ENCODE results near the gene SLC25A44.
A peak's percentile ranks its signal among the peaks of the same experiment; 100 is the strongest.

SLC25A44 gene, protein sequence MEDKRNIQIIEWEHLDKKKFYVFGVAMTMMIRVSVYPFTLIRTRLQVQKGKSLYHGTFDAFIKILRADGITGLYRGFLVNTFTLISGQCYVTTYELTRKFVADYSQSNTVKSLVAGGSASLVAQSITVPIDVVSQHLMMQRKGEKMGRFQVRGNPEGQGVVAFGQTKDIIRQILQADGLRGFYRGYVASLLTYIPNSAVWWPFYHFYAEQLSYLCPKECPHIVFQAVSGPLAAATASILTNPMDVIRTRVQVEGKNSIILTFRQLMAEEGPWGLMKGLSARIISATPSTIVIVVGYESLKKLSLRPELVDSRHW

DNA sequence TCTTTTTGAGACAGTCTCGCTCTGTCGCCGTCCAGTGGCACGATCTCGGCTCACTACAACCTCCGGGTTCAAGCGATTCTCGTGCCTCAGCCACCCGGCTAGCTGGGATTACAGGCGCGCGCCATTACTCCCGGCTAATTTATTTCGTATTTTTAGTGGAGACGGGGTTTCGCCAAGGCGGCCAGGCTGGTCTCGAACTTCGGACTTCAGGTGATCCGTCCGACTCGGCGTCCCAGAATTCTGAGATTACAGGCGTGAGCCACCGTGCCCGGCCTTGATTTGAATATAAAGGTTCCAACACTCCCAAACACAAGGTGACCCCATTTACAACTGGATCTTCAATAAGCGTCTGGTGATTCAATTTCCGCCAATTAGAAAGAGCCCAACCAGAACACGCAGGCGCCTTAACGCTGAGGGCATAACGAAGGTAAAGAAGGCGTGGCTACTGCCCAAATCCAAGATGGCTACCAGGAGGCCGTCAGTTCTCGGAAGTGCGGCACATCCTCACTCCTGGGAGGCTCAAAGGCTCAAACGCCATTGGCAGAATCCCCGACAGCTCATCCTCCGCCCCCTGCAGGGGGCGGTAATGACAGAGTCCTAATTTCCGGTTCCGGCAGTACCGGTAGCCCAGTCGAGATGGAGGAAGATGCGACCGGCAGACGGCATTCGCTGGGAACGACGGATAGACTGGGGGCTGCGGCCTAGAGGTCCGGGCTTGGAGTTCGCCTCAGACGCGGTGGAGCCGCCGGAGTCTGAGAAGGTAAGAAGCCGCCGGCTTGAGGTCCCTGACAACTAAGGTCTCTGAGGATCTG, at the start of gene SLC25A44:
SLC25A44 (plus strand) TSS at position 617 of the 812 bp plus-strand sequence. CDS start 5,744 bp downstream, outside the sequence.
- peak; percentile 87 to 96 for DNase-seq (ENCODE audit: extremely low read depth in 1 of 2, low read depth in 1 of 2)

DNA sequence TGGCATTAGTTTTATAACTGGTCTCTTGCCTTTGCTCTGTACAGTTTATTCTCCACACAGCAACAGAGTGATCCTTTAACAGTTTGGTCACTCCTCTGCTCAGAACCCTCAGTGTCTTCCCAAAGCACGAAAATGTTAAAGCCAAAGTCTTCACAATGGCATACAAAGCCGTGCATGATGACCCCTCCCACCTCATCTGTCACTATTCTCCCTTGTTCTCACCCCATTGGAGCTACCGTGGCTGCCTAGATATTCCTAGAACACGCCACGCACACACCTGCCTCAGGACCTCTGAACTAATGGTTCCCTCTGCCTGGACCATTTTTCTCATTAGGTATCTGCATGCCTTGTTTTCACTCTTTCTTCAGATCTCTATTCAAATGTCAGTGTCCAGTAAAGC, 49.2 kb upstream of the SLC25A44 start:
- no peak for DNase-seq (ENCODE audit: extremely low read depth in 1 of 2, low read depth in 1 of 2)

DNA sequence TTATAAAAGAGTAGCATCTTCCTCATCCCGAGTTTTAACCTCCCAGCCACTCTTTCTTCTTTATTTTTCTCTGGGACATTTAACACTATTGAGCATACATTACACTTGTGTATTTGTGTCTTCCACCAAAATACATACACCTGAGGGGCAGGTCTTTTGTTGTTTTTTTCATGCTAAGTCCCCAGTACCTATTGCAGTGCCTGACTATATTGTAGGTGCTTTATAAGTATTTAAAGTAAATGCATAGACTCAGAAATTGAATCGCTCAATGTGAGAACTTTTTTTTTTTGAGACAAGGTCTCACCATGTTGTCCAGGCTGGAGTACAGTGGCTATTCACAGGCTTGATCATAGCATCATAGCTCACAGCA, 48.3 kb upstream of the SLC25A44 start:
- DNase-seq (ENCODE audit: extremely low read depth in 1 of 2, low read depth in 1 of 2): no peak

DNA sequence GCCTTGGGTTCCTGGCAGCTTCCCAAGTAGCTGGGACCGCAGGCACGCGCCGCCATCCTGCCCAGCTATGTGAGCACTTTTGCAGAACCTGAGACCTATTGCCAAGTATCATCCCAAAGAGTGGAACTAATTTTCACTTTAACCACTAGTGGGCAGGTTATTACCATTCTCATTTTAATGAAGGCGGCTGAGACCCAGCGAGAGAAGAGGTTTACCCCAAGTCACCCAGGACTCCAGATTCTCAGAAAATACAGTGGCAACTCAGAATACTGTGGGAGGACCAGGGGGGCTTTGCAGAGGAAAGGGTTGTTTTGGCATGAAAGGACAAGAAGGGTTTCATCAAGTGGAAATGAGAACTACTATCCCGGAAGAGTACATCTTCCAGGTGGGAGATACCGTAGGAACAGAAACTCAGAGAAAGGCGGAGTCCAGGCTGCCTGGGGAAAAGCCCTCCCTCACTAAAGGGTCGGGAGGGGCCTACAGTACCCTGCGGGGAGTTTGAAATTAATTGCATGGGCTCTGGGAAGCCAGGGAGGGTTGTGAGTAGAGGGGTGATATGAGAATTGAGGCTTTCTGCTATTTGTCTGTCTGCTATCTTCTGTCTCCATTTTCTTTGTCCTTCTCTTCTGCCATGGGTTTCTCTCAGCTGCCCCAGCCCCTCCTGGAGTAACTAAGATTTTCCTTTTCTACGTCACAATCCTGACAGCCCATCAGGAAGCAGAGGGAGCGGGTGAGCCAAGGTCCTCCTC, 47.7 kb upstream of the SLC25A44 start:
- DNase-seq (ENCODE audit: extremely low read depth in 1 of 2, low read depth in 1 of 2): no peak

DNA sequence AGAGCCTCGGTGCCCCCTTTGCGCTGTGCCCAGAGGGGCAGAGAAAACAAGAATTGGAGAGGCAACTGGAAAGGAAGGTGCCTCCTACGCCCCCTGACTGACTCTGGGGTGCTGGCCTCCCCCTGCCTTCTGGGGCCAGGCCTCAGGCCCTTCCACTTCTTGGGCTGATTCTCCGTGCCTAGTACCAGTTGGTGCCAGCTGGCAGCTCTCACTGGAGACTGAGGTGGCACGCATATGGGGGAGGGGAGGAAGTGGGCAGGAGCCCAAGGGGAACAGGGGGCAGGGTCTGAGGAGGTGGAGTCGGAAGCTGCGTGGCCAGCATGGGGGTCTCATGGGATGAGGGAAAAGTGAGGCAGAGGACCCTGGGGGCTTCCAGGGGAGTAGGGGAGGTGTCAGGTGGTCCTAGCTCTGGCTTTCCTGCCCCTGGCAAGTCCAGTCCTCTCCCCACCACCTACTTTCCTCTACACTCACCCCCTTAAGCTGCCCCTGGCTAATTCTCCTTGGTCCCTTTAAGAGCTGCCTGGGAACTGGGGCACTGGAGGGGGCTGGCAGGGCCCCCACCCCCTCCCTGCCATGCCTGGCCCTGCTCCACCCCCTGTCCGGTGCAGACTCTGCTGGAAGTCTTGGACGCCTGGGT, 47.0 kb upstream of the SLC25A44 start:
- no peak for DNase-seq (ENCODE audit: extremely low read depth in 1 of 2, low read depth in 1 of 2)

DNA sequence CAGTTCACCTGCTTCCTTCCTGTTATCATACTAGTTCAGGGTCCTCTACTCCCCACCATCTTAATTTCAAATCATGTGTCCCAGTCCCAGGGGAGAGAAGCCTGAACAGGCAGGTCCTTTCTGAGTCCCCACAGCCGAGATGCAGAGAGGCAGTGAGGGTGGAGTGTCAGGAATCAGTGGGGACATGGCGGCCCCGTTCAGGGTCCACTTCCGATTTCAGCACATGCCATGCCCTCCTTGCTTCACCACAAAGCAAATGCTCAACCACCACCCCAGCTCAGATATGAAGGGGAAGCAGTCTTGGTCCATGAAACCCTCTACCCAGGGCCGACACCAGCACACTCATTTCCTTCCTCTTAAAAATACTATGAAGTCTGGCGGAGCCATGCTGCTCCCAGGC, 45.7 kb upstream of the SLC25A44 start:
- DNase-seq (ENCODE audit: extremely low read depth in 1 of 2, low read depth in 1 of 2): no peak

DNA sequence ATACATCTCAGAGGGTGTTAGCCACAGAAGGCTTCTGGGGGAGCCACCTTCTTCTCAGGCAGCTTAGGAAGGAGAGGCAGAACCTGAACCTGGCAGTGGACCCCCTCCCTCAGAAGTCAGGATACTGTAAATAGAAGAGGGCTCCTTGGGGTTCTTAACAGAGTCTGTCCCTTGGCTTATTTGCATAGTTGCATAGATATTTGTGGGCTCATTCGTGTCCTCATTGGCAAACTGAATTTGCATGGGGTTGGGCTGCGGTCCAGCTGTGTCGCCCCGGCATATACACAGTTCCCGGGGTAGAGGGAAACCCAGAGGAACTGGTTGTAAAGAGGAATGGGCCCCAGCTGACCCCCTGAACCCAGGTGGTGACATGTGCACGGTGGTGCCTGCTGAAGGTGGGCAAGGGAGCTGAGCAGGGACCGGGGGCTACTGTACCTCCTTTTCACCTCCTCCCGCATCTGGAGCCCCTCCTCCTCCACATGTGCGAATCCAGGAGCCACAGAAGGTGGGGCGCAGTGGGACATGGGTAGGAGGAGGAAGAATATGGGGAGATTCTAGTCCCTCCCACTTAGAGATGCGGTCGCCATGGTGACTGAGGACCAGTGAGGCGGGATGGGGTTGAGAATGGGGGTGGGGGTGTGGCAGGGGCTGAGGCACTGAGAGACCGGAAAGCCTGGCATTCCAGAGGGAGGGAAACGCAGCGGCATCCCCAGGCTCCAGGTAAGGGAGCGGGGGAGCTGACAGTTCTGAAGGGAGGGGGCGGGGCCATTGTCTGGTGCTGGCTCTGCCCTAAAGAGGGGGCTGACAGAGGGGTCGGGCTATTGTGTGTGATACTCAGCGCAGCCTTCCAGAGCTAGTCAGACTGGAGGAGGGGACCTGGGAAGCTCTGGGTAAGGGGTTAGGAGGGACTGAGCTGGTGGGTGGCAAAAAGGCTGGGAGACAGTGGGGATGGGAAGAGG, 44.3 kb upstream of the SLC25A44 start:
- no peak for DNase-seq (ENCODE audit: extremely low read depth in 1 of 2, low read depth in 1 of 2)

DNA sequence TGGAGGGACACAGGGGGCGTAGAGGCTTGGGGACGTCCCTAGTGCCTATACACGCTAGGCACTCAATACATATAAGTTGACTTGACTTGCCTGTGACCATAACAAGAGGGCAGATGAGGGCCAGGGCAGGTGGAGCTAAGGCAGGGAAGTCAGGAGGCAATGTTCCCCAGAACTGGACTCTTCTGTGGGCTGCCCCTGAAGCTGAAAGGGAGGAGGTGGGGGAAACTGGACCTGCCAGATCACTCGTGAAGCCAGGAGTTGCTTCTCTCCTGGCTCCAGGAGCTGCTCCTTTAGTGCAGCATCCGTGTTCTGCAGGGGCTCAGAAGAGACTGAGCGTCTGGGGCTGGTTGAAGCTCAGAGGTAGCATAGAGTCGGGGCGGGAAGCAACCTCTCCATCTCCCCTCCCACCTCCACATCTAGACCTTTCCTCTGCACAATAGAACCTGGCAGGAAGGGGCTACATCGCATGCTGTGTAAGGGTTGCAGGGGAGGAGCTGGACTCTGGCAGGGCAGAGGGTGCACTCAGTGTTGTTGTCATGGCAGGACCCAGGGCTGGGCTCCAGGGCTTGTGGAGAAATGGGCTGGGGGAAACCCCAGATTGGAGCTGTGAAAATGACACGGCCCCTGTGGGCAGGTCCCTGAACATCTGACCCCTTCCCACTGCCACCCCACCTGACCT, 43.4 kb upstream of the SLC25A44 start:
- no peak for DNase-seq (ENCODE audit: extremely low read depth in 1 of 2, low read depth in 1 of 2)

DNA sequence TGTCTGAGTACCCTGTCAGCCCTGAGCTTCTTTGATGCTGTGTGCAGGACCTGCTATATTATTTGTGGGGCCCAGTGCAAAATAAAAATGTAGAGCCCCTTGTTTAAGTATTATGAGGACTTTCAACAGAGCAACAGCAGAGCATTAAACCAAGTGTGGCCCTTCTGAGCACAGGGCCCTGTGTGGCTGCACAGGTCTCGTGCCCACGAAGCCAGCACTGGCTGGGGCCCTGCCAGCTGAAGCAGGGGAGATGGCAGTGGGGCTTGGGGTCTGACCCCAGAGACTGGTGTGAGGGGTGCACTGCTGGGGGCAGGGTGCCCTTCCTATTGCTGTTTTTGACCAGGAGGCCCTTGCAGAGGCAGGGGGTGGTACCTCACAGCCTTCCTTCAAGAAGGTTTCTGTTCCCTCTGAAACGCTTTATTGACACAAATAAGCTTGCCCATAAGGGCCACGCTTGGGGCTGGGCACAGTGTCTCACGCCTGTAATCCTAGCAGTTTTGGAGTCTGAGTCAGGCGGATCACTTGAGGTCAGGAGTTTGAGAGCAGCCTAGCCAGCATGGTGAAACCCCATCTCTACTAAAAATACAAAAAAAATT, 42.7 kb upstream of the SLC25A44 start:
- no peak for DNase-seq (ENCODE audit: extremely low read depth in 1 of 2, low read depth in 1 of 2)

DNA sequence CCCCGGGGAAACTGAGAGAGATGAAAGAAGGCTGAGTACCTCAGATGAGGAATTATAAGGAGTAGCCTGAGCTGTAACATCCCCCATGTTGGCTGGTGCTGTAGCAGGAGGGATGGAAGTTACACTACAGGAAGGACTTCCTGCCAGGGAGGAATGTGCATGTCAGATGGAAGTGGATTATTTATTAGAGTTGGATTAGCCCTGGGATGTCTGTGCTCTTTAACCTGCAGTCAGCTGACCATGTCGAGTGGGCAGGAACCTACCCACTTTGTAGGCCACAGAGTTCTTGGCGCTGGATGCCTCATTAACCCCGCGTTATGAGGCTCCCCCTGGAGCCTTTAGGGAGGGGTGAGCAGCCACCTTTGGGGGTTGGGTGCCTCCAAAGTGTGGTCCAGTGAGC, 41.3 kb upstream of the SLC25A44 start:
- no peak for DNase-seq (ENCODE audit: extremely low read depth in 1 of 2, low read depth in 1 of 2)

DNA sequence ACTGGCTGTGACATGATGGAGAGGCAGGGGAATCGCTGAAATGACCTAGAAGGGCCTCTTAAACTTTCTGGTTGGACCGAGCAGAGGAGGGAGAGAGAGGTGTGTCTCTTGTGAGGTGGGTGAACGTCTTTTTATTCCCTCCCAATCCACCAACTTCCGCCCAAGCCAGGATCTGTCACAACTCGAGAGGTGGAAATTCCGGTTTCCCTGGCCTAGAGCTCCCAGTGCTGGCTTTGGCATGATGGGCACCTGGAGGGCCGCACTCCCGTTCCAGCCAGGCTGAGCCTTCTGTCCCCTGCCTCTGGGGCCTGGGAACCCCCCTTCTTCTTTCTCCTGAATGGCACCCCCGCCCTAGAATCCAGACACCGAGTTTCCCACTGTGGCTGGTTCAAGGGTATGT, 40.5 kb upstream of the SLC25A44 start, which contains the start of gene SEMA4A:
SEMA4A (plus strand) TSS at position 224 of the 400 bp plus-strand sequence. CDS start 994 bp downstream, outside the sequence.
- no peak for DNase-seq (ENCODE audit: extremely low read depth in 1 of 2, low read depth in 1 of 2)

DNA sequence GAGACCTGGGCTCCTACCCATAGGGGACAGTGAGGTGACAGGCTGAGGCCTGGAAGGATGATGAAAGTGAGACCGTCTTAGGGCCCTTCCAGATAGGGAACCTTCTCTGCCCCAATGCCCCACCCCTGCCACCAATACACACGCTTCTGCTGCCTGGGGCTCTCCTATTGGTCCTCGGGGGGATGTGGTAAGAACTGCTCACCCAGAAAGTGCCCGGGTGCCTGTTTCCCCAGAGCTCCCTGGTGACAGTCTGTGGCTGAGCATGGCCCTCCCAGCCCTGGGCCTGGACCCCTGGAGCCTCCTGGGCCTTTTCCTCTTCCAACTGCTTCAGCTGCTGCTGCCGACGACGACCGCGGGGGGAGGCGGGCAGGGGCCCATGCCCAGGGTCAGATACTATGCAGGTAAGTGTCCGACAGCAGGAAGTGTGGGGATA, 39.6 kb upstream of the SLC25A44 start:
- DNase-seq (ENCODE audit: extremely low read depth in 1 of 2, low read depth in 1 of 2): peak in 1 of 2 donors; percentile 83

DNA sequence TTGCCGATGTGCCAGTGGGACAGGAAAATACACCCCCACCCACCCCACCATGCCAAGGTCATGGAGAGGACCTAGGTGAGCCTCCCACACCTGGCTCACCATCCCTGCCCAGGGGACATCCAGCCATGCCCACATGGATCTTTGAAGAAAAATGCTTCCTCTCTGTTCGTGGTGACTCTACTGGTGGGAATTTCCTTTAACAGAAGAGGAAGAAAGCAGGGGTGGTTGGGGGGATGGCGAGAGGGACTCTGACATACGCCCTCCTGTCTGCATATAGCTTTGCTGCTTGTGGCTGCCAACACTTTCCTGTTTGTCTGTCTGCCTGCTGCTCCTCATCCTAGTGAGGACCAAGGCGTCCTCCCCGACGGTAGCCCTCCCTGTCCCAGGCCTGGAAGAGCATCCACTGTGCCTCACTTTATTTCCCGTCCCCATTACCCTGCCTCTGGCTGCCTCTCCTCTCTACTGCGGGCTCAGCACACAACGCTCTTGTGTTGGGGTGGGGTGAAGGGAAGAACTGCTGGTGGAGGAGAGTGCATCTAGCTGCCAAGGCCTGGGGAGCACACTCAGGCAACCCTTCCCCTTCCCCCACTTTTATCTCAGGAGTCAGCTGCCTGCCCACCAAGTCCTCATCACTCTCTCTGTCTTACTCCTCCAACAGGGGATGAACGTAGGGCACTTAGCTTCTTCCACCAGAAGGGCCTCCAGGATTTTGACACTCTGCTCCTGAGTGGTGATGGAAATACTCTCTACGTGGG, 38.0 kb upstream of the SLC25A44 start:
- no peak for DNase-seq (ENCODE audit: extremely low read depth in 1 of 2, low read depth in 1 of 2)

DNA sequence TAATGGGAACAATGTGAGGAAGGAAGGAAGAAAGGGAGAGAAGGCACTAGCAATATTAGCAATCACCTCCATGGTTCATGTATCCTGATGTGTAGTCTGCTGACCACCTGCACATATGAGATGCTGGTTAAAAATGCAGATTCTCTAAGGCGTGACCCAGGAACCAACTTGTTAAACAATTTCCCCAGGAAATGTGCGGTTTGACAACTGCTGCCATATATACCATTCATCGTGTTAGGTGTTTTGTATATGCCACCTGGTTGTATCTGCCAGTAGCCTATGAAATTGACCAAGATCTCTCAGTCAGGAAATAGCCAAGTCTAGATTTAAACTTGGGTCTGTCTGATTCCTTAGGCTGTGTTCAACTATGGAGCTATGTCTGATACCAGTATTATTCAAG, 36.4 kb upstream of the SLC25A44 start:
- DNase-seq (ENCODE audit: extremely low read depth in 1 of 2, low read depth in 1 of 2): no peak

DNA sequence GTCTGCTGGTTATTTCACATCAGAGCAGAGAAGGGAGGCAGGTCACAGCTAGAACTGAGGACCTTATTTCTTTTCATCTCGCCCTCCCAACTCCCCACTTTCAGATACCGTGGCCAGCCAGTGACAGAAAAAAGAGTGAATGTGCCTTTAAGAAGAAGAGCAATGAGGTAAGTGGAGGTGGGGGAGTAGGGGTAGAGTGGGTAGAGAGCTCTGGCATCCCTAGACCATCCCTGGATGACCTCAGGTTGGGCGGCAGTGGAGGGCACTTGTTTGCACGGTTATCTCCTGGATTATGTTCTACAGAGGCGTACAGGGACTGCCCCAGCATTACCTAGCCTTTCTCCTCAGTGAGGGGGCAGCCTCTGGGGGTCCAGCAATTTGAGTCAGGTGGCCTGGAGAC, 35.9 kb upstream of the SLC25A44 start:
- DNase-seq (ENCODE audit: extremely low read depth in 1 of 2, low read depth in 1 of 2): no peak

DNA sequence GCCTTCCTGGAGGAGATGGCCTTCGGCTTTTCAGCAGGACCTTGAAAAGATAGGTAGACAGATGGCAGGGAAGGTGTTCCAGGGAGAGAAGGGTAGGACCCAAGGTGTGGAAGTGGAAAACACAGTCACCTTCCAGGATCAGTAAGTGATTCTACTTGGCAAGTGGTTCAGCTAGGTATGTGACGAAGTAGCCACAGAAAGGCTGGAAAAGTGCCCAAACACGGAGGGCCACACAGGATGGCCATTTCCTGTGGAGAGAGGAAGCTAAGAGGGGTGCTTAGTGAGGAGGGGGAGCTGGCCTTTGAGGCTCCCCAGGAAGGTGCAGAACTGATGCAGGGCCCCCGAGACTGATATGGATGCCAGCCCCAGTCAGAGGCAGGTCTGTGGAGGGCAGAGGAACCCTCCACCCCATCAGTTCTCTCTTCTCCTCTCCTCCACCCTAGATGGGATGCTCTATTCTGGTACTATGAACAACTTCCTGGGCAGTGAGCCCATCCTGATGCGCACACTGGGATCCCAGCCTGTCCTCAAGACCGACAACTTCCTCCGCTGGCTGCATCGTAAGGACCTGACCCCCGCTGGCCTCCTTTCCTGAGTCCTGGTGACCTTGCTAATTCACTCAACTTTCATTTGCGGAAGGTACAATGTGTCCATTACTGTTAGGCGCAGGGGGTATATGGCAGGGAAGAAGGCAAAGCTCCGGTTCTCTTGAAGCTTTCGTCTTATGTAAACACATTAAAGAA, 33.7 kb upstream of the SLC25A44 start:
- no peak for DNase-seq (ENCODE audit: extremely low read depth in 1 of 2, low read depth in 1 of 2)

DNA sequence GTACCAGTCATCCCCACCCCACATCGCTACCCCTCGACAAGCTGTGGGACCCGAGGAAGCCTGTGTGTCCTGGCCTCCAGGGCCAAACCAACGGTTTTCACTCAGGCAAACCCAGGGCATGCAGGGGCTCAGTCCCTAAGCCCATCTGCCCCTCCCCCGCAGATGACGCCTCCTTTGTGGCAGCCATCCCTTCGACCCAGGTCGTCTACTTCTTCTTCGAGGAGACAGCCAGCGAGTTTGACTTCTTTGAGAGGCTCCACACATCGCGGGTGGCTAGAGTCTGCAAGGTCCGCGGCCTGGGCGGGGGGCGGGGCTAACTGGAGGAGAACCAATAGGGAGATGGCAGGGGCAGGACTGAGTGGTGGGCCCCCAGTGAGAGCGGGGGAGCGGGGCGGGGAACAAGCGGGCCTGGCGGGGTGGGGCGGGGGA, 33.1 kb upstream of the SLC25A44 start:
- peak in 1 of 2 donors; percentile 86 for DNase-seq (ENCODE audit: extremely low read depth in 1 of 2, low read depth in 1 of 2)

All from stimulated activated CD8-positive, alpha-beta memory T cell treated with anti-CD3 and anti-CD28 coated beads, Interleukin-7, amount 100 ng/mL, for 48 hours (primary cell).